ENCODE data around the gene JUND.

DNA sequence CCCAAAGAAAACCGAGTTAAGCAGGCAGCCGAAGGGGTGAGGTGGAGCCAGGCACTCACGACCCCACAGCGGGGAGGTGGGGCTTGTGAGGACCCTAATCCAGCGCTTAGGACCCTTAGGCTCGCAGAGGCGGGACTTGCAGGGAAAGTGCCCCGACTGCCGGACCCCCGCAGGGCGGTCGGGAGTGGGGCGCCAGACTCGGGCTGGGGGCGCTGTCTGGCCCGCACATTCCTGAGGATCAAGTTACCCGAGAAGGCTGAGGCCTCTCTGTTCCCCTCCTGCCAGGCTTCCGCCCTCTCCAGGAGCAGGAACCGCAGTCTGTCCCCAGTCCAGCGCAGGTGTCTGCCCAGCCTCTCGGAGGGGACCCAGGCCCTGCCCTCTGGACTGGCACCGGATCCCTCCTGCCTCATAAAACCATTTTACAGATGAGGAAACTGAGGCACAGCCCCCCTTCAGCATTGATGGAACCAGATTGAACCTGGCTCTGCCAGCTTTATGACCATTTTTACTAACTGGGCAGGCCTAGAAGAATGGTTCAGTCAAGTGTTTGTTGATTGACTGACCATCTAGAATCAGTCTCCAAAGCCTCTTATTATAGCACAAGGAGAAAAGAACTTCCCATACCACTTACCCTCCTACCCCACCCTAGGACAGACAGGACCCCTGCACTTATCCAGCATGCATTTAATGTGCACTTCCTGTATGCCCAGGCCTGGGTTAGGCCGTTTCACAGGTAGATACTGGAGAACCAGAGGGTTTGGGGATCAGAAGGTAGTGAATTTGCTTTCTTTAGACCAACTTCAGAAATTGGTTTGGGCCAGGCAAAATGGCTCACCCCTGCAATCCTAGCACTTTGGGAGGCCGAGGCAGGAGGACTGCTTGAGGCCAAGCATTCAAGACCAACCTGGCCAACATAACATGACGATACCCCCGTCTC is 6.7 kb upstream of the JUND start:
- TF ChIP-seq POLR2A (IDR thresholded peaks at IDR 0.05) = no peak
- TF ChIP-seq, protein P1, sequence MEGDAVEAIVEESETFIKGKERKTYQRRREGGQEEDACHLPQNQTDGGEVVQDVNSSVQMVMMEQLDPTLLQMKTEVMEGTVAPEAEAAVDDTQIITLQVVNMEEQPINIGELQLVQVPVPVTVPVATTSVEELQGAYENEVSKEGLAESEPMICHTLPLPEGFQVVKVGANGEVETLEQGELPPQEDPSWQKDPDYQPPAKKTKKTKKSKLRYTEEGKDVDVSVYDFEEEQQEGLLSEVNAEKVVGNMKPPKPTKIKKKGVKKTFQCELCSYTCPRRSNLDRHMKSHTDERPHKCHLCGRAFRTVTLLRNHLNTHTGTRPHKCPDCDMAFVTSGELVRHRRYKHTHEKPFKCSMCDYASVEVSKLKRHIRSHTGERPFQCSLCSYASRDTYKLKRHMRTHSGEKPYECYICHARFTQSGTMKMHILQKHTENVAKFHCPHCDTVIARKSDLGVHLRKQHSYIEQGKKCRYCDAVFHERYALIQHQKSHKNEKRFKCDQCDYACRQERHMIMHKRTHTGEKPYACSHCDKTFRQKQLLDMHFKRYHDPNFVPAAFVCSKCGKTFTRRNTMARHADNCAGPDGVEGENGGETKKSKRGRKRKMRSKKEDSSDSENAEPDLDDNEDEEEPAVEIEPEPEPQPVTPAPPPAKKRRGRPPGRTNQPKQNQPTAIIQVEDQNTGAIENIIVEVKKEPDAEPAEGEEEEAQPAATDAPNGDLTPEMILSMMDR (IDR thresholded peaks at IDR 0.05) = no peak

All from gastroesophageal sphincter (tissue), 3 donors.